ENCODE results near the gene MRPL21.
A peak's percentile ranks its signal among the peaks of the same experiment; 100 is the strongest.
"Not testable (repeated sequence)": the region's sequence is repeated elsewhere in the genome, so short reads cannot be mapped to it uniquely, and the experiment has no call there.

MRPL21 gene

DNA sequence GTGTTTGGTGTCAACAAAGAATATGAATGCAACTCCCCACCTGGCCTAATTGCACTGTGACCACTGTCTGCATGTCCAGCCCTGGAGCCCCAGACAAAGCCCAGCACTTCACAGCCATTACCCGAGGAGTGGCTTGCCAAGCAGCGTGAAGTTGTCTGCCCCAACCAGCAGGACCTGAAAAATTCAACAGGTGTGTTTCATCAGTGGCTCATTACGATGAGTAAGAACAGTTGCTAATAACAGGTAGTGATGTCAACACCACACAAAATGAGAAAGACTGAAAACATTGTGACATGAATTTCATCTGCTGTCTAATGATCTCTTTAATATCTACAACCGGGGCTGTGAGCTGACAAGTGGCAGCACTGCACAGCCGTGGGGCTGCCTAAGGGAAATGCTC, 10.3 kb downstream of the MRPL21 start:
- DNase-seq: no peak
- Histone ChIP-seq H3K4me1 (peaks cover 5 to 29% (median 21%) of the 10 kb centered on the region in 4 donors), H3K4me3 (no peak overlapping the region), H3K9me3 (no peaks in the 10 kb centered on the region), H3K27me3 (no peaks in the 10 kb centered on the region), H3K27ac (peak overlapping the region in 1 of 2 donors; percentile 51), H3K36me3 (peaks cover 57 to 87% (median 59%) of the 10 kb centered on the region in 3 donors)
- TF ChIP-seq, protein P1, sequence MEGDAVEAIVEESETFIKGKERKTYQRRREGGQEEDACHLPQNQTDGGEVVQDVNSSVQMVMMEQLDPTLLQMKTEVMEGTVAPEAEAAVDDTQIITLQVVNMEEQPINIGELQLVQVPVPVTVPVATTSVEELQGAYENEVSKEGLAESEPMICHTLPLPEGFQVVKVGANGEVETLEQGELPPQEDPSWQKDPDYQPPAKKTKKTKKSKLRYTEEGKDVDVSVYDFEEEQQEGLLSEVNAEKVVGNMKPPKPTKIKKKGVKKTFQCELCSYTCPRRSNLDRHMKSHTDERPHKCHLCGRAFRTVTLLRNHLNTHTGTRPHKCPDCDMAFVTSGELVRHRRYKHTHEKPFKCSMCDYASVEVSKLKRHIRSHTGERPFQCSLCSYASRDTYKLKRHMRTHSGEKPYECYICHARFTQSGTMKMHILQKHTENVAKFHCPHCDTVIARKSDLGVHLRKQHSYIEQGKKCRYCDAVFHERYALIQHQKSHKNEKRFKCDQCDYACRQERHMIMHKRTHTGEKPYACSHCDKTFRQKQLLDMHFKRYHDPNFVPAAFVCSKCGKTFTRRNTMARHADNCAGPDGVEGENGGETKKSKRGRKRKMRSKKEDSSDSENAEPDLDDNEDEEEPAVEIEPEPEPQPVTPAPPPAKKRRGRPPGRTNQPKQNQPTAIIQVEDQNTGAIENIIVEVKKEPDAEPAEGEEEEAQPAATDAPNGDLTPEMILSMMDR (IDR thresholded peaks at IDR 0.05): no peak
- intact Hi-C loops (cut with DNase I; ENCODE audit: low total_unique reads): loop anchor here (5.0 kb wide), 1 partner anchor 51 kb away; the partner anchor contains the start of gene CPT1A

DNA sequence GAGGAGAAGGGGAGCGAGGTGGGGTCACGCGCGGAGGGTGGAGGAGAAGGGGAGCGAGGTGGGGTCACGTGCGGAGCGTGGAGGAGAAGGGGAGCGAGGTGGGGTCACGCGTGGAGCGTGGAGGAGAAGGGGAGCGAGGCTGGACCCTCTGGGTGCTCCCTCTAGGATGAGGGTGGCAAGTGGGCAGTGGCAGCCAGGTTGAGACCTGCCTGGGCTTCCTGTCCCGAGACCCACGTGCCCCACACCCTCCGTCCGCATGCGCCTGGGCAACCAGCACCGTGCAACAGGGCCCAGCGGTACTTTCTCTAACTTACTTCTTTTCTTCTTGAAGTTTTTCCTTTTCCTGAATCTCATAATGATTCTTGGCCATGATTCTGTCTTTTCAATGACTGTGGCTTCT, 11.1 kb downstream of the MRPL21 start:
- H3K27ac ChIP-seq: peak overlapping the region in 1 of 2 donors; percentile 51
- no peak overlapping the region for H3K4me3 ChIP-seq
- intact Hi-C loops (cut with DNase I; ENCODE audit: low total_unique reads): loop anchor here (5.0 kb wide), 1 partner anchor 50 kb away; the partner anchor contains the start of gene CPT1A

DNA sequence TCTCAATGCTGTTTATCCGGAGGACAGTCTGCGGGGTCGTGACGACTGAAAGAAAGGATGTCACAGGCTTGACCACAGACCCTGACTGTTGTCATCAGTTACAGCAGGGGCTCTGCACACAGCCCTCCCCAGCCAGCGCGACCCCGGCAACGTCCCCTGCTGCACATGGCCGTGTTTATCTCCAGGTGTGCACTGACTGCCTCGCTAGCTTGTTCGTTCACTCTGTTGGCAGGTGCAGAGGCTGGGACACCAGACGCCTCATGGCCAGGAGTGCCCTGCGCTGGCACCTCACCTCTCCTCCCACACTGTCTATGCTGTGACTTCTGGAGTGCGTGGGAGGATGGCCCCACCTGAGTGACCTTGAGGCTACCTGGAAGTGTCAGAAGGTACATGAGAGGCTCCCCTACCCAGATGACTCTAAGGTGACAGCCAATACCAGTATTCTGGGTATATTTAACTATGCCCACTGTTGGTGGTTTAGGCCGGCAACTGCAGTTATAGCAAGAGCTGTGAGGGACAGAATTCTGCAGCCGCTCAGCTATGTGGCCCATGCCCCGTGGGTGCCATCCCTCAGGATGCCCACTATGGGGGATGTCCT, 12.2 kb downstream of the MRPL21 start:
- peak overlapping the region; percentile 19 to 21 for H3K4me3 ChIP-seq
- peaks cover 5 to 29% (median 21%) of the 10 kb centered on the region in 4 donors for H3K4me1 ChIP-seq
- H3K36me3 ChIP-seq: peaks cover 39 to 68% (median 41%) of the 10 kb centered on the region in 3 donors
- TF ChIP-seq, protein P1 (IDR thresholded peaks at IDR 0.05): no peak
- no peak for DNase-seq
- intact Hi-C loops (cut with DNase I; ENCODE audit: low total_unique reads): loop anchor here (5.0 kb wide), 1 partner anchor 49 kb away; the partner anchor contains the start of gene CPT1A
- no peaks in the 10 kb centered on the region for H3K9me3 ChIP-seq
- H3K27me3 ChIP-seq: no peaks in the 10 kb centered on the region
- peak overlapping the region; percentile 78 to 89 for H3K27ac ChIP-seq

More for the DNA sequence above, 11.1 kb downstream of the MRPL21 start:
- H3K36me3 ChIP-seq: peaks cover 50 to 80% (median 52%) of the 10 kb centered on the region in 3 donors
- no peaks in the 10 kb centered on the region for H3K27me3 ChIP-seq
- no peak for DNase-seq
- TF ChIP-seq, protein P1 (IDR thresholded peaks at IDR 0.05): no peak
- H3K9me3 ChIP-seq: no peaks in the 10 kb centered on the region
- H3K4me1 ChIP-seq: peaks cover 5 to 29% (median 21%) of the 10 kb centered on the region in 4 donors

DNA sequence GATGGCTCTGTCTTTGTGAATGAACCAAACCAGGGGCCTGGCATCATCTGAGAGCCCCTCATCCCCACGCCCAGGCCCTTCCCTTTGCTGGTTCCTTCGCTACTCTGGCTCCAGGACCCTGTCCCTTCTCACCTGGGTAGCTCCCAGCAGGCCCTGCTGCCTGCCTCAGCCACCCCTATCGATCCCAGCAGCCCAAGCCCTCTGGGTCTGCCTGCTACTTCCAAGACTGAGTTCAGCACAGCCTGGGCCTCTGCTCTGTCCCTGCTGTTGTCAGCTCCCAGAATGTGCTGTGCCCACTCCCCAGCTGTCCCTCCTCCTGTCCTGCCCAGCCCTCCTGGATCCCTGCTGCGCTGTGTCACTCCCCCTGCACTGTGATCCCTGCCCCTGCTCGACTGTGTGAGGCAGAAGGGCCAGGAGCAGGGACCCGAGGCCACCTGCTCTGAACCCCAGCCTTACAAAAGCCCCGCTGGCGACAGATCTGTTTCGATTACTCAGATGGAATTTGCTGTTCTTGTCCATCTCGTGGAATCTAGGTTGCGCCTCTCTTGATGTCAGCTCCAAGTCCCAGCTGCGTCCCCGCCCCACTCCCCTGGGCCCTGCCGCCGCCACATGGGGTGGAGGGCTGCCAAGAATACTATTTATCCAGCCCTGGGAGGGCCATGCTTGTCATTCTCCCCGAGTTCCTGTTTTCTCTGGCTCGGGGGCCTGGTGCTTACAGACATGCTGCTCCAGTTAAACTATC, 13.0 kb downstream of the MRPL21 start:
- intact Hi-C loops (cut with DNase I; ENCODE audit: low total_unique reads): loop anchor here (5.0 kb wide), 1 partner anchor 48 kb away; the partner anchor contains the start of gene CPT1A
- peaks cover 33 to 61% (median 33%) of the 10 kb centered on the region in 3 donors for H3K36me3 ChIP-seq
- no peaks in the 10 kb centered on the region for H3K9me3 ChIP-seq
- peaks cover 5 to 34% (median 21%) of the 10 kb centered on the region in 4 donors for H3K4me1 ChIP-seq
- H3K4me3 ChIP-seq: peak overlapping the region; percentile 19 to 21
- DNase-seq: peak; percentile 92 to 97
- peak overlapping the region; percentile 78 to 89 for H3K27ac ChIP-seq
- no peaks in the 10 kb centered on the region for H3K27me3 ChIP-seq
- TF ChIP-seq, protein P1 (IDR thresholded peaks at IDR 0.05): no peak

DNA sequence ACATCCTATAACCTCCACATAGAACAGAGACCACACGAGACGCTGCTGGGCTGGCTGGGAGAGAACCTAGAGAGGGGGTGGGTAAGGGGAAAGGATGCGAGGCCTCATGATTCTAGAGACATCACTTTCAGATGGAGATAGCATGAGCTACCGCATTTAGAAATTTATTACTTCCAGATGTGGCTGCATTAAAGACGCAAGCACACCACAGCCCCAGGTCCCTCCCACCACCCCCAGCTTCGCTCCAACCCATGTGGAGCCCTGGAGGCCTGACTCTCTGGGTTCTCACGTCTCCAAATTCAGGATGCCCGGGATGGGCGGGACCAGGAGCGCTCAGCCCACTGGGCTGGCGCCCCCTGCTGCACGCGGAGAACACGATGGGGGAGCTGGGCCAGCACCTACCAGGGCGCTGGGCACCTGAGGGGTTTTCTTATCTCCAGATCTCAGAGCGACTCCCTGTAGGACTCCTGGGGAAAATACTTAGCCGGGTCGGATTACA, 13.6 kb downstream of the MRPL21 start:
- H3K9me3 ChIP-seq: no peaks in the 10 kb centered on the region
- no peak overlapping the region for H3K4me3 ChIP-seq
- peak overlapping the region; percentile 78 to 89 for H3K27ac ChIP-seq
- peaks cover 26 to 54% (median 26%) of the 10 kb centered on the region in 3 donors for H3K36me3 ChIP-seq
- H3K4me1 ChIP-seq: peaks cover 5 to 34% (median 21%) of the 10 kb centered on the region in 4 donors
- DNase-seq: peak; percentile 43 to 83
- TF ChIP-seq, protein P1 (IDR thresholded peaks at IDR 0.05): peak; percentile 42 to 62
- no peaks in the 10 kb centered on the region for H3K27me3 ChIP-seq
- intact Hi-C loops (cut with DNase I; ENCODE audit: low total_unique reads): loop anchor here (5.0 kb wide), 1 partner anchor 48 kb away; the partner anchor contains the start of gene CPT1A

DNA sequence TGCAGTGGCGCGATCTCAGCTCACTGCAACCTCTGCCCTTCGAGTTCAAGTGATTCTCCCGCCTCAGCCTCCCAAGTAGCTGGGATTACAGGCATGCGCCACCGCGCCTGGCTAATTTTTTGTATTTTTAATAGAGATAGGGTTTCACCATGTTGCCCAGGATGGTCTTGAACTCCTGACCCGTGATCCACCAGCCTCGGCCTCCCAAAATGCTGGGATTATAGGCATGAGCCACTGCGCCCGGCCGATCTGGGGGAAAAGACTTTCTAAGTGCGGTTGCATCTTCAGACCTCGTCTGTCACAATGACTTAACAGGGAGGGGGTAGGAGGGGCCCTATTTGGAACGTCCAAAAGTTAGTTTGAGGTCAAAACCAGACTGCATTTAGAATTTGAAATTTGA, 18.8 kb downstream of the MRPL21 start:
- H3K27ac ChIP-seq; intact Hi-C loops (cut with DNase I; ENCODE audit: low total_unique reads); H3K9me3 ChIP-seq; H3K4me3 ChIP-seq; H3K27me3 ChIP-seq; H3K4me1 ChIP-seq; DNase-seq; H3K36me3 ChIP-seq: not testable (repeated sequence)

All from tibial artery (tissue), 4 donors.